Adrenal gland (tissue), 12 donors: ENCODE data around the gene KLK2. TPM values are rescaled to one million over a fixed set of nuclear protein-coding genes. Genes with fewer than 3 reads are reported as not detected.

ENCODE experiments used
- DNase-seq, 7 donors: peaks; one replicate each; pipeline ENCODE4 v3.0.0-alpha.2; 2019 to 2020
- H3K27ac ChIP-seq, 5 donors: fragments of 200-600 bp; sonication (generic) in 4 of 5; 1 replicate in 3 of 5; 2 replicates in 2 of 5; pipeline versions ENCODE4 v1.5.1 to v1.8.0; 2016 to 2020; ENCODE audit warnings: mild to moderate bottlenecking in 1 of 5
- H3K27me3 ChIP-seq: fragments of 200-600 bp; 2 replicates; pipeline ENCODE4 v1.8.0; 2021
- H3K36me3 ChIP-seq, 2 donors: fragments of 200-600 bp; replicated peaks in 1 of 2; 1 replicate in 1 of 2; 2 replicates in 1 of 2; pipeline versions ENCODE4 v1.5.1 to v1.8.0; 2018 to 2022
- H3K4me1 ChIP-seq, 2 donors: fragments of 200-600 bp; replicated peaks in 1 of 2; 1 replicate in 1 of 2; 2 replicates in 1 of 2; pipeline versions ENCODE4 v1.5.1 to v1.8.0; 2018 to 2021
- H3K4me3 ChIP-seq, 4 donors: fragments of 200-600 bp; sonication (generic) in 3 of 4; one replicate each; pipeline ENCODE4 v1.5.1; 2016 to 2018
- H3K9me3 ChIP-seq, 3 donors: fragments of 200-600 bp; sonication (generic) in 1 of 3; replicated peaks in 1 of 3; 1 replicate in 2 of 3; 2 replicates in 1 of 3; pipeline versions ENCODE4 v1.5.1 to v1.8.0; 2016 to 2021
- CTCF ChIP-seq, 6 experiments: fragments of 450-650 bp in 4 of 6; fragments of 200-600 bp in 2 of 6; sonication (generic) in 1 of 6; IDR thresholded peaks; 1 replicate in 5 of 6; 2 replicates in 1 of 6; pipeline versions ENCODE4 v1.5.1 to v1.8.0; 2016 to 2021; ENCODE audit warnings: antibody characterized with exemption in 6 of 6, mild to moderate bottlenecking in 2 of 6, moderate library complexity in 1 of 6
- POLR2A ChIP-seq, 2 donors: fragments of 450-650 bp; IDR thresholded peaks; one replicate each; pipeline ENCODE4 v1.6.1; 2017; ENCODE audit warnings: antibody characterized with exemption in 2 of 2, mild to moderate bottlenecking in 2 of 2, moderate library complexity in 1 of 2
- WGBS, 4 donors: extraction: QIAGEN DNeasy Blood & Tissue Kit in 2 of 4; methylation state at CpG; one replicate each; pipeline versions ENCODE4 v1.1.5 to v1.1.7; 2013 to 2017; 5-methylcytosine and 5-hydroxymethylcytosine counted together
- intact Hi-C, 2 donors: fragments of 100-400 bp; cut with DNase I; formaldehyde crosslinking; loops; one replicate each; pipeline versions ENCODE4 v1.14.1 to v1.15.0; 2022 to 2023
- polyA plus RNA-seq, 3 donors: library from polyadenylated mRNA; stranded (reverse); fragments of 200-250 nt in 2 of 3; fragments of 350-450 nt in 1 of 3; fragmentation: Illumina TruSeq in 1 of 3; extraction: RNeasy Lipid Tissue Mini Kit (QIAGEN cat#74804) in 1 of 3; gene quantifications; one replicate each; pipeline ENCODE4 v1.2.3, GENCODE V29; 2013 to 2014
- total RNA-seq, 9 donors: library from RNA; depleted of rRNA in 4 of 9; stranded (reverse); fragments of >200 nt in 4 of 9; fragments of 120-200 nt in 1 of 9; fragmentation: NEBNext Ultra II Directional in 1 of 9; extraction: Animal tissue kit (Norgen Biotek cat#: 25700) in 1 of 9; gene quantifications; one replicate each; pipeline versions ENCODE4 v1.1.0 to v1.2.4, GENCODE V29; 2013 to 2023
- donor health status: healthy with polysubstance abuse.
- donor health status: Bipolar disorder and iron deficiency.
- donor health status: DM: yes; HTN: yes; CAD: no.
- donor health status: DM: no; HTN: no; CAD: no.
- donor health status: DM: no; HTN: no; CAD: no.
- donor health status: DM: yes; HTN: yes; CAD: no.

KLK2 gene
- total and polyA plus RNA-seq, 12 donors = 0.20 to 0.61 TPM; not detected in 10

GRCh38 chr19:50922317-50922853, 49.1 kb downstream of the KLK2 start:
- DNase-seq = peak; percentile 66 to 85 (median 79)
- Histone ChIP-seq H3K27me3 (peaks cover 4% of the 10 kb centered on the region), H3K36me3 (no peaks in the 10 kb centered on the region), H3K4me3 (no peak overlapping the region), H3K4me1 (peaks cover 0 to 10% of the 10 kb centered on the region in 2 donors), H3K9me3 (no peaks in the 10 kb centered on the region), H3K27ac (no peak overlapping the region)
- TF ChIP-seq CTCF (IDR thresholded peaks at IDR 0.05) = peak; percentile 75 to 90 (median 82)
- no peak for TF ChIP-seq POLR2A (IDR thresholded peaks at IDR 0.05)
- WGBS, 4 donors = 26 to 58% (median 32%) methylated on average over 4 to 21 of the region's 21 CpGs
- intact Hi-C loops = loop anchor here (5.0 to 10.0 kb wide), 4 partner anchors 115 to 208 kb away; partner anchors contain the start of gene SHANK1 (in 1 of the 2)

GRCh38 chr19:50924586-50924985, 51.3 kb downstream of the KLK2 start:
- intact Hi-C loops = loop anchor here (5.0 to 10.0 kb wide), 4 partner anchors 117 to 210 kb away; partner anchors contain the start of gene SHANK1 (in 1 of the 2)
- TF ChIP-seq CTCF (IDR thresholded peaks at IDR 0.05) = no peak
- no peak for TF ChIP-seq POLR2A (IDR thresholded peaks at IDR 0.05)
- Histone ChIP-seq H3K9me3 (no peaks in the 10 kb centered on the region), H3K27me3 (peaks cover 16% of the 10 kb centered on the region), H3K4me1 (peaks cover 0 to 10% of the 10 kb centered on the region in 2 donors), H3K36me3 (no peaks in the 10 kb centered on the region), H3K4me3 (no peak overlapping the region), H3K27ac (no peak overlapping the region)
- no peak for DNase-seq
- WGBS, 4 donors = 53 to 63% (median 58%) methylated on average over 6 of the region's 6 CpGs

- Histone ChIP-seq H3K36me3 (no peaks in the 10 kb centered on the region), H3K27ac (no peak overlapping the region), H3K4me1 (peaks cover 0 to 10% of the 10 kb centered on the region in 2 donors), H3K27me3 (peaks cover 16% of the 10 kb centered on the region), H3K4me3 (no peak overlapping the region), H3K9me3 (no peaks in the 10 kb centered on the region)
- intact Hi-C loops = loop anchor here (10.0 kb wide), 3 partner anchors 141 to 211 kb away; partner anchors contain the start of gene SHANK1 (in 1 of the 2)
- WGBS, 4 donors = 72 to 76% (median 74%) methylated on average over 2 of the region's 2 CpGs
- no peak for DNase-seq
- TF ChIP-seq CTCF (IDR thresholded peaks at IDR 0.05) (no peak), POLR2A (IDR thresholded peaks at IDR 0.05) (no peak)
These were observed 52.5 kb downstream of the KLK2 start for GRCh38 chr19:50925734-50926133.

GRCh38 chr19:50926144-50926543, 52.9 kb downstream of the KLK2 start:
- Histone ChIP-seq H3K36me3 (no peaks in the 10 kb centered on the region), H3K27me3 (peaks cover 16% of the 10 kb centered on the region), H3K4me3 (no peak overlapping the region), H3K9me3 (no peaks in the 10 kb centered on the region), H3K4me1 (peaks cover 0 to 10% of the 10 kb centered on the region in 2 donors), H3K27ac (no peak overlapping the region)
- intact Hi-C loops = loop anchor here (10.0 kb wide), 3 partner anchors 141 to 211 kb away; partner anchors contain the start of gene SHANK1 (in 1 of the 2)
- WGBS, 4 donors = 65 to 75% (median 74%) methylated on average over 11 of the region's 11 CpGs
- TF ChIP-seq POLR2A (IDR thresholded peaks at IDR 0.05) (no peak), CTCF (IDR thresholded peaks at IDR 0.05) (no peak)
- DNase-seq = no peak
